Colon (tissue), 2 donors: Measurements from ENCODE around the gene RNF115.
"Not testable (repeated sequence)": the region's sequence is repeated elsewhere in the genome, so short reads cannot be mapped to it uniquely, and the experiment has no call there.

Experiments used
- FAIRE-seq: peaks from 2 replicates; lab custom pipeline; 2012; peaks lifted over from hg19 to GRCh38; lab: Jason Lieb, UNC
- donor health status: control.
- donor health status: control.

RNF115 gene

DNA sequence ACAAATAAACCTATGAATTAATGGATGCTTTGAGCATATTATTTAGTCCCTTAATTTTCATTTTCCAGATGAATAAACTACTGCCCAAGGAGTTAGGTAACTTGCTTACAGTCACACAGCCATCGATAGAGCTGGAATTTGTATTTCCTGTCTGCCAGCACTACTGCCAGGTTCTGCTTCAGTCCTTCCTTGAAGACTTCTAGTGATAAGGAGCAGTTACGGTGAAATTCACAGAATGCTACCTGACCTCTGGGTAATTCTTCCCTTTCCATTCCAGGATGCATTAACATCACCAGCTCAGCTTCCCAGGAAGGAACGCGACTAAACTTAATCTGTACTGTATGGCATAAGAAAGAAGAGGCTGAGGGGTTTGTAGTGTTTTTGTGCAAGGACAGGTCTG lies 93.4 kb downstream of the RNF115 start:
- FAIRE-seq: no peak

DNA sequence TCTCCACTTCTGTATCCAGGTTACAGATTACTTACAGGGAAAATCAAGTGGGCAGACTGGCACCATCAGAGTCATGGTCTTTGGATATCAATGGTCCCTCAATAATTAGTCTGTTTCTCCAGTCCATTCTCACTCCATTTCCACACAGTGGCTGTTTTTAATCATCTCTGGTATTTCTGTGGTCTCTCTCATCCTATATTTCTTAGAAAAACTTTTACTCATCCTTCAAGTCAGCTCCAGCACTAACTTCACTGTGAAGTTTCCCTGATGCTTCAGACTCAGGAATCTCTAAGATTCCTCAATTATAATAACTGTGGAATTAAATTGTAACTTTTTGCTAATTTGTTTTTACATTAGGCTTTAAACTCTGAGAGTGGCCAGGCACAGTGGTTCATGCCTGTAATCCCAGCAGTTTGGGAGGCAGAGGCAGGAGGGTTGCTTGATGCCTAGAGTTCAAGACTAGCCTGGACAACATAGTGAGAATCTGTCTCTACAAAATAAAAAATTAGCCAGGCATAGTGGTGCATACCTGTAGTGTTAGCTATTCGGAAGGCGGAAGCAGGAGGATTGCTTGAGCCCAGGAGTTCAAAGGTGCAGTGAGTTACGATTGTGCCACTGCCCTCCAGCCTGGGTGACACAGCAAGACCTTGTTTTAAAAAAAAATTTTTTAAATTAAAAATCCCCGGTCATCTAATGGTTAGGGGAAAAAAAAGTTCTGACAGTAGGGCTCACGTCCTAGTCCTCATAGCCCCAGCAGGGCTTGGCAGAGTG lies 94.0 kb downstream of the RNF115 start:
- FAIRE-seq: no peak

DNA sequence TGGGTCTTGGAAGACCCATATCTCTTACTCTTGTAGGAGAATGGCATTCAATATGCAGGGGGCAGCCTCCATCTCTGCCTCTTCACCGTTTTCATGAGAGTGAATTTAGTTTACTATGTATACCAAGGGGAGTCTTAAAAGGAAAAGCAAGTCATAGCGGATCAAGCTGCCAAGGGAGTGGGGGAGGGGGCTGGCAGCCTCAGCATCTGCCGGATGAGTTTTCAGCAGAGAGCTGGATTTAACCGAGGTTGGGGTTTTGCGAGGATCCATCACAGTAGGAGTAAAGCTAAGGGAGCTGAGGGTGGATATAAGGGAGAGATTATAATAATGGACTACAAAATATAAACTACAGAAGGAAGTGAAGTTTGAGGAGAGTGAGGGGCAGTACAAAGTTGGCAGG lies 94.7 kb downstream of the RNF115 start:
- FAIRE-seq: no peak

DNA sequence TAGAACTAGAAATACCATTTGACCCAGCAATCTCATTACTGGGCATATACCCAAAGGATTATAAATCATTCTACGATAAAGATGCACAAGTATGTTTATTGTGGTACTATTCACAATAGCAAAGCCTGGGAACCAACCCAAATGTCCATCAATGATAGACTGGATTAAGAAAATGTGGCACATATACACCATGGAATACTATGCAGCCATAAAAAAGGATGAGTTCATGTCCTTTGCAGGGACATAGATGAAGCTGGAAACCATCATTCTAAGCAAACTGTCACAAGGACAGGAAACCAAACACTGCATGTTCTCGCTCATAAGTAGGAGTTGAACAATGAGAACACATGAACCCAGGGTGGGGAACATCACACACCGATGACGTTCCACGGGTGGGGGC lies 97.7 kb downstream of the RNF115 start:
- FAIRE-seq: not testable (repeated sequence)

DNA sequence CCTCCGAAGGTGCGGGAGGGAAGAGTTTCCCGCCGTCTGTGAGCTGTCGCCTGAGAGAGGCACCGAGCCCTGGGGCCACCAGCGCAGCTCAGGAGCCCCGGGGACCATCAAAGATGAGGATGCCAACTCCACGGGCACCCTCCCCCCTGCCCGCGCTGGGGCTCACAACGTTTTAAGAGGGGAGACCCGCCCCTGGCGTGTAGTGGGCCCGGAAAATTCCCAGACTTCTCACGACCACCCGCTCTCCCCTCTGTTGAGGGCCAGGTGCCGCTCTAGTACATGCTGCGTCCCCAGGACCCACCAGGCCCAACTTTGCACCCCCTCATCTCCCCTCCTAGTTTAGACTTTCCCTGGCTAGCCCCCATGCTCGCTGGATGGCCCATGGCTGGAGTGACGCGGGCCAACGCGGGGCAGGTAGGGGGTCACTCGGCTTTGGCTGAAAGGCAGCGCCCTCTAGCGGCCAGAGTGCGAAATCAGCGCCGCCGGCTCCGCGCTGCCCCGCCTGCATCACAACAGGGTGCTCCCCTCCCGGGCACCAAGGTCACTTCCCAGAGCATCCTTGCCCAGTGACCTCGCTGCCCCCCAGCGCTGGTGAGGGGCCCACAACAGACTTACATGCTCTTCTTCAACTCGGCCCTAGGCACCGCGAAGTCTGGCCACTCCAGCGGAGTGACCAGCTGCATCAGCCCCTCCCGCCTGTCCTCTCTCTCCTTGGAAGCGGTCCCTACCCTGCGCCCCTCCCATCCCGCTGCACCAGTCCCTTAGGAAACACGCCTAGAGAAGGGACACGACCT lies 102.8 kb downstream of the RNF115 start:
- FAIRE-seq: no peak

DNA sequence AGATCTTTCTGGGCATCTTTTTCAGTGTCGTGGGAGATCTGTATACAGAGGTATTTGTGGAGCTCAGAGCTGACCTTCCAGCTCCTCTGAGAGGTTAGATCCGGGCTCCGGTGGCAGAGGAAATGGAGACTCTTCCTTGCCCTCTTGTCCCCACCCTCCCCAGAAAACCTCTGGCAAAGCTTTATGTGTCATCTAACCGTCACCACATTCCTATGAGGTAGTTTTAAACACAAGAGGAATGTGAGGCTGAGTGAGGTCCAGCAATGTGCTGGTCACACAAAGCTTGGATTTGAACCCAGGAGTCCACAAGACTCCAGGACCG lies 103.4 kb downstream of the RNF115 start:
- FAIRE-seq: no peak

DNA sequence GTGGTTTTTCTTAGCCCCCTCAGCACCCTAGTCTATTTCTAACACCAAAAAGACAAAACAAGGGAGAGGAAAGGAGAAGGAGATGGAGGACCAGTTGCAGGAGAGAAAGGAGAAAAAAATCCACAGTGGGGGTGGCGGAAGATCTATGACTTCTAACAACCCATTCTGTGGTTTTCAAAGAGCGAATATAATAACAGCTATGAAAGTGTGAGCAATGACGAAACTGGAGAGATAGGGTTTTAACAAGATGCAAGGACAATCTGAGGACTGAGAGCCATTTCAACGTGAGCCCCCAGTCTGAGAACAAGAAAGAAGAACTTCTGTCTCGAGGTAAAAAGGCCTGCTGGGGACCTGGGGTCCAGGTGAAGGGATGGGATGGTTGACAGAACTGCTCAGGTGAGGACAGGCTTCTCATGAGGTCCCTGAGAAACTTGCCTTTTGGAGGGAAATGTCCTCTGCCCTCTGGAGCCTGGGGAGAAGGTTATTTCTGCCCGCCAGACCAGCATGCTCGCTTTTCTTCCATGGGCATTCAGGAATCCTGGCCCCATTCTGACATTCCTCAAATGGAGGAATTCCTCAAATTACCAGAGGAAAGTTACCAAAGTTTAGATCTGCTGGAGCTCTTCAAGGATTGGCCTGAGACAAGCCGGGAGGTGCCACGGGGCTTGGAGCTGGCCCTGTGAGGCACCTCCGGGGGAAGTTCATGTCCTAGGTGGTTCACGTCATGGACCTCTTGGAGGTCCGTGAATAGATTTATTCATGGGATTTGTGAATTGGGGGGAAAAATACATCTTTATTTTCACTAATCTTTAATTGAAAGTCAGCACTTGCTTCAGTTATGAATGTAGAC lies 104.4 kb downstream of the RNF115 start, which contains the start of gene CD160:
CD160 (plus strand) TSS at position 270 of the 850 bp plus-strand sequence. CDS start 8,829 bp downstream, outside the sequence.
- no peak for FAIRE-seq

DNA sequence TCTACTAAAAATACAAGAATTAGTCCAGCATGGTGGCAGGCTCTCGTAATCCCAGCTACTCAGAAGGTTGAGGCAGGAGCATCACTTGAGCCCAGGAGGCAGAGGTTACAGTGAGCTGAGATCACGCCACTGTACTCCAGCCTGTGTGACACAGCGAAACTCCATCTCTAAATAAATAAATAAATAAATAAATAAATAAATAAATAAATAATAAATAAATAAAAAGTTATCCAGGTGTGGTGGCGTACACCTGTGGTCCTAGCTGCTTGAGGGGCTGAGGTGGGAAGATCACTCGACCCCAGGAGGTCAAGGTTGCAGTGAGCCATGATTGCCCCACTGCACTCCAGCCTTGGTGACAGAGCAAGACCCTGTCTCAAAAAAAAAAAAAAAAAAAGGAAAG lies 105.4 kb downstream of the RNF115 start:
- not testable (repeated sequence) for FAIRE-seq

DNA sequence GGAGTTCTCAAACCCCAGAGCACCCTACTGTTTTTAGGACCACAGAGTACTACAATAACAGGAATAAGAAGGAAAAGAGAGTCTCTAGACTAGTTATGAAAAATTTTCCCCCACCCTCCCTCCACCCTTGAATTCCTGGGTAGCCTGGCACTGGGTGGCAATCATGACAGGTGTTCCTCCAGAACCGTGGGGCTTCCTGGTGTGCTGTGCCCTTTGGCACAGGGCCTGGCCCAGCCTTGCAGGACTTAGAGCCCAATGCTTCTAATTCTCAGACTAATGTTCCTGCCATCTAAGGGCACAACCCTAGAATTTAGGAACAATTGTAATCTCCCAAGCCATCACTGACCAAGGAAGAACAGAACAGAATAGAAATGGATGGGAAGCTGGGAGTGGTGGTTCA lies 106.1 kb downstream of the RNF115 start:
- FAIRE-seq: no peak

DNA sequence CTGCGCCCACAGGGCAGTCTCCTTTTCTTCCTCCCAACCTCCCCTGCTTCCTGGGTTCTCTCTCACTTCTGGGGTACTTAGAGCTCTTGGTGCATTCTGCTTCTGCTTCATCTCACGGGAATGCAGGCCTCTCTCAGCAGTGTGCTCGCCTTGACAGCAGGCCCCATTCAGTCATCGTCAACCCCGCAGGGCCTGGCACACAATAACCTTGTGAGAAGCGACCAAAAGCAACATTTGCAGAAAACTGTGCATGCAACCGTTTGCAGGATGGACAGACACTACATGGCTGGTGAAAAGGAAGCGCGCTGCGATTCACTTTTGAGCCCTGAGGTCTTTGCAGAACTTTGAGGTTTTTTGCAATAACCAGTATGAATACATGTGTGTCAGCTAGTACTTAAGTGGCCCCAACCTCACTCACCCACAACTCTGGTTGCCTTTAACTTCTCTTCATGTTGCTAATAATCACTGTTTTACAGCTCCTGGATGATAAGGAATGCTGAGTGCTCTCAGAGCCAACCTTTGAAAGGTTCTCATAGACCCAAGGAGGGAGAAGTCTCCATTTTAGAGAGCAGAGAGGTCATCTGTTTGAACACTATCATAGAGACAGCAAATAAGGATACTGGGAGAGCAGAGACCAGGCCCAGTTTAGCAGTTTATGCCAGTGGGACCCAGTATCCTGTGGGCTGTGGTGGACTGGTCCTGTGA lies 107.1 kb downstream of the RNF115 start:
- no peak for FAIRE-seq

DNA sequence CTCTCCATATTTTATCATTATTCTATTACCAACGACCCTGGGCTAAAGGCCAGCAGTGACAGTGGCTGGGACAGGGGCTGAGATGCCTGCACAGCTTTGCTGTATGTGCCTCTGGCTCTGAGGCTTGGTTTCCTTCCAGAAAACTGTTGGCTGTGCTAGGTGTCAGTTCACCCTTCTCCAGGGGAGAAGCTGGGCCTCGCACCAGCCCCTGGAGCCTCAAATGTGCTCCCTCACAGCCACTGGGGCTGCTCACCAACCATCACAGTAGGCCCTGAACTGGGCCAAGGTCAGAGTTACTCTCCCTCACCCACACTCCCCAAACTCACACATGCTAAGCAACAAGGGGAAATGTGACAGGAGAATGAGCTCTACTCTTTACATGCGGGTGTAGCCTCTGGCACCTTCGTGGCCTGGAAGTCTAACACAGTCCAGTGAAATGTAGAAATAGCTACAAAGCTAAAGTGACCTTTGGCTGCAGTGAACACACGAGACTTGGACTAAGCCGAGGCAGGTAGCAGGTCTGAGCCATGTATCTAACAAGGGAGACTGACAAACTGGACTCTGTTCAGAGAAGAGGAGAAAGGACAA lies 109.3 kb downstream of the RNF115 start:
- FAIRE-seq: no peak

DNA sequence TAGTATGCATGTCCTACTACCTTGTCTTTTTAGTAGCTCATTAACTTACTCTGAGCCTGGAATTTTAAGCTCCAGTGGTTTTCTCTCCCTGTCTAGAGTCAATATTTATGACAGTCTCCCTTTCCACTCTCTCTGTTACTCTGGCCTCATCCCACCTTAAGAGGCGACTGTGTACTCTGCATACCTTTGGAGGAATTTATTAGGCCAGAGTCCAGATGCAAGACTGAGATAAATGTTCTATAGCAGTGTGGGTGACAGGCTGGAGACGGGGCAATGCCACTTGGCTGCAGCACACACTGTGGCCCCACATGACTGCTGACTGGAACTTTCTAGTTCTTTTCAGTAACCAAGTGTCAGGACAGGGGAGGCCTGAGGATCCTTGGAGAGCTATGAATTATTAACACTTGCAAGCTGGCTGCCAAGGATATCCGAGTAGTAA lies 112.7 kb downstream of the RNF115 start:
- no peak for FAIRE-seq

DNA sequence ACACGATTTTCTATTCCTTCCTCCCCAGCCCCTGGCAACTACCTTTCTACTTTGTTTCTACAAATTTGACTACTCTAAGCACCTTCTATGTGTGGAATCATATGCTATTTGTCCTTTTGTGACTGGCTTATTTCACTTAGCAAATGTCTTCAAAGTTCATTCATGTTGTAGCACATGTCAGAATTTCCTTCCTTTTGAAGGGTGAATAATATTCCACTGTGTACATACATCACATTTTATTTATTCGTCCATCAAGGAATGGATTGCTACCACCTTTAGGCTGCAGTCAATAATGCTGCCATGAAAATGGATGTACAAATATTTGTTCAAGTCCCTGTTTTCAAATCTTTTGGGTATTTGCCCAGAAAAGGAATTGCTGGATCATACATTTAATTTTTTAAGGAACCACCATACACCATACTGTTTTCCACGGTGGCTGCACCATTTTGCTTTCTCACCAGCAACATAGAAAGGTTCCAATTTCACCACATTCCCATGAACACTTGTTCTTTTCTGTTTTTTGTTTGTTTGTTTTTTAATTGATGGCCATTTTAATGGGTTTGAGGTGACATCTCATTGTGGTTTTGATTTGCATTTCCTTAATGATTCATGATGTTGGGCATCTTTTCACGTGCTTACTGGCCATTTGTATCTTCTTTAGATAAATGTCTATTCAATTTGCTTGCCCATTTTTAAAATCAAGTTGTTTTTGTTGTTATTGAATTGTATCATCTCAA lies 113.4 kb downstream of the RNF115 start:
- no peak for FAIRE-seq

DNA sequence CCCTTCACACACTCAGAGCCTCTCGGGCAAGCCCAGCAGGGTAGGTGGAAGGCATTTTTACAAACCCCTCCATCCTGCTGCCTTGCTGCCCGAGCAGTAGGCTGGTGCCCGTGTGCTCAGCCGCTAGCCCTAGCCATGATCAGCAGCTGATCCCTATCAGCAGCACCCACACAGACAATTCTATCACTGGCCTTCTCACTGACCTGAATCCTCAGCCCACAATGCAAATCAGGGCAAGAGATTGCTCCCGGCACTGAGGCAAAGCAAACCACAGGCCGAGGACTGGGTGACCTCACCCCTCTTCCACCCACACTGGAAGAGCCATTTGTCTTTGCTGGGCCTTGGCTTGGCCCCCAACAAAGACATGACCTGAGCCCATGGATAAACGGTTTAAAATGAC lies 115.8 kb downstream of the RNF115 start:
- FAIRE-seq: no peak

DNA sequence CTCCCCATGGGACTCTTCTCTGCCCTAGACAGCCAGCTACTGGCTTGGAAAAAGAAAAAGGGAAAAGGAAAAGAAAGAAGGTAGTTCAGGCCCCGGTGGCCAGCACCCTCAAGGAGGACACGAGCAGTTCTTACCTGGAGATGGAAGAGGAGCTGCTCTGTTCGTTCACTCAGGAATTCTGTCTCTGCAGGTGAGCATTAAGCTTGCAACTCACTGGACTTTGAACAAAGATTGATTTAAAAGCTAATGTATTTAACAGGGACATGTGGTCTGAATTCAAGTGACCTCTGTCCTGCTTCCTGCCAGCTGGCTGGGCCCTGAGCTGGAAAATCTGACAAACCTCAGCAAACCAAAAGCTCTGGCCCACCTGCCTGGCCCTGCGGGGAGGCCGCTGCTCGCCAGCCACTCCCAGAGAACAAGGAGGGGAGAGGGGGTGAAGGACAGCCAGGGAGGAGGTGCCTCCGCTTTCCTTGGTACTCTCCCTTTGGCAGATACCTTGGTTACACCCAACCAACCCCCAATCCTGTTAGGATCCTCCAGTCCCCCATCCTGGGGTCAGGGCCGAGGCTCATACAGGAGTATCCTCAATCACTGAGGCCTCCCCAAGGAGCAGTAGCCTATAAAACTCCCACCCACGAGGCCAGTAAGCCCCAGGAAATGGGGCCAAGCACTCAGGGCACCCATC lies 116.6 kb downstream of the RNF115 start, which contains the start of gene PDZK1:
PDZK1 (minus strand) TSS at position 186 of the 685 bp plus-strand sequence. CDS start 19,347 bp downstream, outside the sequence.
- no peak for FAIRE-seq

DNA sequence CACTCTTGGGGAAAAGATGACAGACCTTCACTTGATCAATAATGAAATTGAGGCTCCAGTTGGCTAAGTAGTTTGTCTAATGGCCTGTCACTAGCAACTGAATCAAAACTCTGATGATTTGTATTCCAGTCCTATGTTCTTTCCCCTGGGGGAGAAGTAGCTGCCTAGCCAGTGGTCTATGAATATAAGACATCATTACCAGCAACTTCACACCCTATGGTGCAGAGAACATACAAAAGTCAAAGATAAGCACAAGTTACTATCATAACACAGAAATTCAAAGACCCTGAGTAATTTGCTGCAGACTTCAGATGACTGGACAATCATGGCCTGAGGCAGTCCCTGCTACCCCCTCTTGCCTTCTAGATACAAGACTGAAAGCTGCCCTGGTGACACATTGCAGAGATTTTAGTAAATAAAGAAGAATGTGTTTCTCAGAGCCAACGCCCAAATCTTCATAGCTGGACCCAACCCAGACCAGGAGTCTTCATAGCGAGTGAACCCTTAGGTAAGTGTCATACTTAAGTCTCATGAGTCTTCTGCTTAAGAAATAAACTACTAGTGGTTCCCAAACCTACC lies 117.7 kb downstream of the RNF115 start:
- FAIRE-seq: no peak

DNA sequence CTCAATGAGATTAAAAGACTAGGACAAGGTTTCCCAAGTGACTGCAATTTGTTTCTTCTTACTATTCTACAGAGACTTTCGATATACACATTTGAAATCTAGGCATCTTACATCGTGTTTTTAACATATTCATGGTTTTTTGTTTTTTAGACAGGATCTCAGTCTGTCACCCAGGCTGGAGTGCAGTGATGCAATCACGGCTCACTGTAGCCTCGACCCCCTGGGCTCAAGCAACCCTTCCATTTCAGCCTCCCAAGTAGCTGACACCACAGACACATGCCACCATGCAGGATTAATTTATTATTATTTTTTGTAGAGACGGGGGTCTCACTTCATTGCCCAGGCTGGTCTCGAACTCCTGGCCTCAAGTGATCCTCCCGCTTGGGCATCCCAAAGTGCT lies 118.3 kb downstream of the RNF115 start:
- no peak for FAIRE-seq

DNA sequence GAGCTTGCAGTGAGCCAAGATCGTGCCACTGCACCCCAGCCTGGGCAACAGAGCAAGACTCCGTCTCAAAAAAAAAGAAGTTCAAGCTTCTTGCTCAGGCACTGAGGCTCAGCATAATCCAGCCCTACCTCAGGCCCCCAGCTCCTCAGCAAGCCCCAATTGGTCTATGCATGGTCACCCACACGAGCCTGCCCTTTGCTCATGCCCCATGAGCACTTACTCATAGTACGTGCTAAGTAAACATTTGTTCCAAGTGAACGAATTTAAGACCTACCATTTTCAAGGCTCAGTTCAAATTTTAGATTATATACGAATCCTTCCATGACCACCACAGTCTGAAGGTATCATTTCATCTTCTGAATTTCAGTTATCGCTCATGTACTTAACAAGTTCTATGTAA lies 121.1 kb downstream of the RNF115 start:
- no peak for FAIRE-seq

DNA sequence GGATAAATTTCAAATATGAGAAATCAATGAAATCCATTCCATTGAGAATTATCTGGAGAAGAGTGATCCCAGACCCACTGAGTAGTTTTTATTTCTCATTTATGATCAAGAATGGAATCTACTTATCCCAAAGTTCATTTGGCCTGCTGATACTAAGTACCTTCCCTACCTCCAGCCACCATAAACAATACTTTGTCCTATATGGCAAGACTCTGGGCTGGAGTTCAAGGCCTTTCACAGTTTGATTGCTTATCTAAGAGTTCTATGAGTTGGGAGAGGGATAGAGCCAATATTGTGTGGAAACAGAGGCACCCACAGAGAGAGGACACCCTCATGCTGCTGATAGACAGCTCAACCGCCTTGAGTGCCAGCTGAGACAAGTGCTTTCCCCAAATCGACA lies 121.8 kb downstream of the RNF115 start:
- no peak for FAIRE-seq
